ENCODE measurements around the gene INO80E.
"Not testable (repeated sequence)": the region's sequence is repeated elsewhere in the genome, so short reads cannot be mapped to it uniquely, and the experiment has no call there.

Gene INO80E, protein sequence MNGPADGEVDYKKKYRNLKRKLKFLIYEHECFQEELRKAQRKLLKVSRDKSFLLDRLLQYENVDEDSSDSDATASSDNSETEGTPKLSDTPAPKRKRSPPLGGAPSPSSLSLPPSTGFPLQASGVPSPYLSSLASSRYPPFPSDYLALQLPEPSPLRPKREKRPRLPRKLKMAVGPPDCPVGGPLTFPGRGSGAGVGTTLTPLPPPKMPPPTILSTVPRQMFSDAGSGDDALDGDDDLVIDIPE
- total RNA-seq = 62.1 to 106 (median 68.3) reads per million in 9 experiments

DNA sequence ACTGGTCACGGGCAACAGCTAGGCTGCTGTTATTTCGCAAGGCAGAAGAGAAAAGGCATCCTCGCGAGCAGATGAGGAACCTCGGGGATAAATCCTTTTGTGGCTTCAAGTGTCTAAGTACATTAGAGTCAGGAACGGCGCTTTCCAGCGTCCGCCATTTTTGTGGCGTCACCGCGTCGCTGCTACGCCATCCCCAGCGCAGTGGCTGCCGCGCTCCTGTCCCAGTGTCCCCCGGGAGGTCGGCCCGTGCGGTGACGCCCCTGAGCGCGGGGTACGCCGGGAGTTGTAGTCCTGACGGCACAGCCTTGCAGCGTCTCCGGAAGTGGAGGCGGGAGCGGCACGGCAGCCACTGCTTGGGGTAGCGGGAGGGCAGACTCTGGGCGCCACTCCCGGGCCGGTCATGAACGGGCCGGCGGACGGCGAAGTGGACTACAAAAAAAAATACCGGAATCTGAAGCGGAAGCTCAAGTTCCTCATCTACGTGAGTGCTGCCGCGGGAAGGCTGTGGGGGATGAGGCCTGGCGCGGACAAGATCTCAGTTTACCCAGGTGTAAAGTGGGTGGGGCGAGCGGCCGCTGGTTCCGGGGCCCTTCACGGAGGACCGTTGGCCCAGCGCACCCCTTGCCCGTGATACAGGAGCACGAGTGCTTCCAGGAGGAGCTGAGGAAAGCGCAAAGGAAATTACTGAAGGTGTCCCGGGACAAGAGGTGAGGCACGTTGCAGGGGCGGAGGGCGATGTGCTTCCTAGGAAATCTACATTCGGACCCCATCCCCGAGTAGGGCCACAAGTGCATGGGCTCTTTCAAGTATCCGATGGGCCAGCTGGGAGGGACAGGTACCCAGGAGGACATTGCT is at the start of gene INO80E:
INO80E (plus strand) TSS at position 331 of the 855 bp plus-strand sequence; CDS start at position 401, 70 bp downstream.
- no peaks in the 10 kb centered on the region for H3K27me3 Mint-ChIP-seq
- ATAC-seq (replicated peaks) (peak; percentile 98), DNase-seq (peak; percentile 99 to 100 (median 99))
- peaks cover 33% of the 10 kb centered on the region for H3K36me3 Mint-ChIP-seq (ENCODE audit: insufficient read depth)
- H3K9me3 Mint-ChIP-seq = no peaks in the 10 kb centered on the region
- peaks cover 25 to 28% of the 10 kb centered on the region in 2 donors for H3K4me1 Mint-ChIP-seq (ENCODE audit: low read depth in 2 of 2)
- peak within 1 kb of the TSS; percentile 96 to 99 for H3K4me3 Mint-ChIP-seq
- peak within 1 kb of the TSS; percentile 96 to 98 for H3K27ac Mint-ChIP-seq

DNA sequence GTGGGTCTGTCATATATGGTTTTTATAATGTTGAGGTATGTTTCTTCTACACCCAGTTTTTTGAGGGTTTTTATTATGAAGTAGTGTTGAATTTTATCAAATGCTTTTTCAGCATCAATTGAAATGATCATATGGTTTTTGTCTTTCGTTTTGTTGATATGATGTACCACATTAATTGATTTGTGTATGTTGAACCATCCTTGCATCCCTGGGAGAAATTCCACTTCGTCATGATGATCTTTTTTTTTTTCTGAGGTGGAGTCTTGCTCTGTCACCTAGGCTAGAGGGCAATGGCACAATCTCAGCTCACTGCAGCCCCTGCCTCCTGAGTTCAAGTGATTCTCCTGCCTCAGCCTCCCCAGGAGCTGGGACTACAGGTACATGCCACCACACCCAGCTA is 48.1 kb upstream of the INO80E start:
- H3K4me3 Mint-ChIP-seq = no peak overlapping the region
- H3K36me3 Mint-ChIP-seq (ENCODE audit: insufficient read depth) = no peaks in the 10 kb centered on the region
- no peak for DNase-seq
- no peaks in the 10 kb centered on the region for H3K4me1 Mint-ChIP-seq (ENCODE audit: low read depth in 2 of 2)
- no peak for ATAC-seq (replicated peaks)
- H3K27me3 Mint-ChIP-seq = peaks cover 12 to 26% of the 10 kb centered on the region in 2 donors
- H3K27ac Mint-ChIP-seq = no peak overlapping the region
- peaks cover 0 to 3% of the 10 kb centered on the region in 2 donors for H3K9me3 Mint-ChIP-seq

DNA sequence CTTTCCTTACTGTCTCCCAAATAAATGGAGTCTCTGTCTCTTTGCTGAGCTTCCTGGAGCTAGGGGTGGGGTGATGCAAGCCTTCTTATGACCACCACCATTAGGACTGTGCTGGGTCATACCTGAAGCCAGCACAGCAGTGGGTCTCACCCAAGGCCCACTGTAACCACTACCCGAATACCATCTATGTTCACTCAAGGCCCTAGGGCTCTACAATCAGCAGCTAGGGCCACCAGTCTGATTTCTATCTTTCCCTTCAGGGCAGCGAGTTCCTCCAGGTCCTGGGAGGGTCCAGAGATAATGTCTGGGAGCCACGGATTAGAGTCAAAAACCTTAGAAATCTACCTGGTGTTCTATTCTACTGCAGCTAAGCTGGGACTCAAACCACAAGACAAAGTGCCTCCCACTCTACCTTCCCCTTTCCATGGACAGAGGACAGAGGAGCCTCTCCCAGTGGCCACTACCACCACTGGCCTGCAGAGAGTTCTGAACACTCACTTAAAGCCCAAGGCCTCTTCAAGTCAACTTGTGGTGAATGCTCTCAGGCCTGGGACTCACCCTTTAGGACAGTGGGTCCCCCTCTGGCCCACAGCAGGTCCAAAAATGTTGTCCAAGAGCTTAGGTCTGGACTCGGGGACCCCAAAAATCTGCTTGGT is 45.1 kb upstream of the INO80E start:
- H3K36me3 Mint-ChIP-seq (ENCODE audit: insufficient read depth) = no peaks in the 10 kb centered on the region
- no peaks in the 10 kb centered on the region for H3K4me1 Mint-ChIP-seq (ENCODE audit: low read depth in 2 of 2)
- H3K27ac Mint-ChIP-seq = no peak overlapping the region
- H3K9me3 Mint-ChIP-seq = peaks cover 0 to 3% of the 10 kb centered on the region in 2 donors
- DNase-seq (no peak), ATAC-seq (replicated peaks) (no peak)
- no peak overlapping the region for H3K4me3 Mint-ChIP-seq
- peaks cover 12 to 26% of the 10 kb centered on the region in 2 donors for H3K27me3 Mint-ChIP-seq

DNA sequence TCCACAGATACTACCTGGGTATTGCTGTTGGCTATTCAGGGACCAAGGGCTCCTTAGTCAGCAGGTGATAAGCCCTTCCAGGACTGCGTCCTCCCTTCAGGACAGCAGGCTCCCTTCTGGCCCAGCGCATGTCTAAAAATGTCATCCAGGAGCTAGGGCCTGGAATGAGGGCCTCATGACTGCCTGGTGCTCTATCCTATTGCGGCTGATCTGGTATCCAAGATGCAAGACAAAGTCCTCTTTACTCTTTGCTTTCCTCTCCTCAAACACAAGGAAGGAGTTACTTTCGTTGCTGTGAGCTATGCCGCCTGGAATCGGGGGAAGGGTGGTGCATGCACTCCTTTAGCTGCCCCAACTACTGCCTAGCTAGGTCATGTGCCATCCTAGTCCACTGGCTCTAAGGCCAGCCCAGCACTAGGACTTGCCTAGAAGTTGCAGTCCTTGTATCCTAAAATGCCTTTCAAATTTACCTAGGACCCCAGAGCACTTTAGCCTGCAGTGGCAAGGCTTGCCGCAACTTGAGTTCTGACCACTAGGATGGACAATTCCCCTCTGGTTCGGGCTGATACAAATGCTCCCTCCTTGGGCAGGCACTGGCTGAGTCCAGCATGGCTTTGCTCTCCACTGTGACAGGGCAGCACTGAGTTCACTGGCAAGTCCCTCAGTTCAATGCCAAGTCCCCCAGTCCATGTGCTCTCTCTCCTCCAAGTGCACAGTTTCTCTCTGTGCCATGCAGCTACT is 44.2 kb upstream of the INO80E start:
- ATAC-seq (replicated peaks) (no peak), DNase-seq (no peak)
- Mint-ChIP-seq H3K4me1 (ENCODE audit: low read depth in 2 of 2) (no peaks in the 10 kb centered on the region), H3K36me3 (ENCODE audit: insufficient read depth) (no peaks in the 10 kb centered on the region), H3K27ac (no peak overlapping the region), H3K9me3 (peaks cover 0 to 3% of the 10 kb centered on the region in 2 donors), H3K4me3 (no peak overlapping the region), H3K27me3 (peaks cover 12 to 26% of the 10 kb centered on the region in 2 donors)

DNA sequence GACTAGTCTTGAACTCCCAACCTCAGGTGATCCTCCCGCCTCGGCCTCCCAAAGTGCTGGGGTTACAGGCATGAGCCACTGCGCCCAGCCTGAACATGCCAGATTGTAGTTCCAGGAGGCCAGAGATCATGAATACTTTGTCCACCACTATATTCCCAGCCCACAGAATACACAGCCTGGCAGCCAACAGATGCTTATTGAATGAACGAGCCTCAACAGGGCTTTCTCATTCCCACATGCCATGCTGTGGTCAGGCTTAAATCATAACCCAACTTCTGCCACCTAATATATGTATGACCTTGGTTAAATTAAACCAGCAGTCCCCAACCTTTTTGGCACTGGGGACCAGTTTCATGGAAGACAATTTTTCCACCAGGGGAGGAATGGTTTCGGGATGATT is 37.3 kb upstream of the INO80E start:
- Mint-ChIP-seq H3K9me3 (no peaks in the 10 kb centered on the region), H3K27ac (no peak overlapping the region), H3K4me1 (ENCODE audit: low read depth in 2 of 2) (peaks cover 13 to 17% of the 10 kb centered on the region in 2 donors), H3K4me3 (no peak overlapping the region), H3K36me3 (ENCODE audit: insufficient read depth) (peaks cover 5% of the 10 kb centered on the region), H3K27me3 (no peaks in the 10 kb centered on the region)
- ATAC-seq (replicated peaks) (no peak), DNase-seq (no peak)

DNA sequence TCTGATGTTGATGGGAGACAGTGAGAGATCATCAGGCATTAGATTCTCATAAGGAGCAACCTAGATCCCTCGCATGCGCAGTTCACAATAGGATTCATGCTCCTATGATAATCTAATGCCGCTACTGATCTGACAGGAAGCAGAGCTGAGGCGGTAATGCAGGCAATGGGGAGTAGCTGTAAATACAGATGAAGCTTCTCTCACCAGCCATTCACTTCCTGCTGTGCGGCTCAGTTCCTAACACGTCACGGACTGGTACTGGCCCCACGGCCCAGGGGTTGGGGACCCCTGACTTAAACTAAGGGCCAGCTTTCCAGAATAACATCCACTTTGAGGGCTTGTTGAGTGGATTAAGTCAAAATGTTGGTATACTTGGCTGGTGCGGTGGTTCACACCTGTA is 36.7 kb upstream of the INO80E start:
- no peaks in the 10 kb centered on the region for H3K9me3 Mint-ChIP-seq
- ATAC-seq (replicated peaks) (no peak), DNase-seq (no peak)
- H3K27ac Mint-ChIP-seq = peak overlapping the region in 1 of 2 donors; percentile 35
- peaks cover 8% of the 10 kb centered on the region for H3K36me3 Mint-ChIP-seq (ENCODE audit: insufficient read depth)
- H3K4me3 Mint-ChIP-seq = no peak overlapping the region
- H3K4me1 Mint-ChIP-seq (ENCODE audit: low read depth in 2 of 2) = peaks cover 13 to 17% of the 10 kb centered on the region in 2 donors
- H3K27me3 Mint-ChIP-seq = no peaks in the 10 kb centered on the region

DNA sequence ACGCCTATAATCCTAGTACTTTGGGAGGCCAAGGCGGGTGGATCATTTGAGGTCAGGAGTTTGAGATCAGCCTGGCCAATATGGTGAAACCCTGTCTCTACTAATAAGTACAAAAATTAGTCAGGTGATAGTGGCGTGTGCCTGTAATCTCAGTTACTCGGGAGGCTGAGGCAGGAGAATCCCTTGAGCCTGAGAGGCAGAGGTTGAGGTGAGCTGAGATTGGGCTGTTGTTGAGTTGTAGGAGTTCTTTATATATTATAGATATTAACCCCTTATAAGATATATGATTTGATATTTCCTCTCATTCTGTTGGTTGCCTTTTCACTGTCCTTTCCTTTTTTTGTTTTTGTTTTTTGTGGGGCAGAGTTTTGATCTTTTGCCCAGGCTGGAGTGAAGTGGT is 36.2 kb upstream of the INO80E start:
- H3K27ac Mint-ChIP-seq = peak overlapping the region in 1 of 2 donors; percentile 35
- H3K9me3 Mint-ChIP-seq; H3K36me3 Mint-ChIP-seq (ENCODE audit: insufficient read depth); H3K27me3 Mint-ChIP-seq; DNase-seq; ATAC-seq (replicated peaks); H3K4me3 Mint-ChIP-seq: not testable (repeated sequence)
- peaks cover 13 to 19% of the 10 kb centered on the region in 2 donors for H3K4me1 Mint-ChIP-seq (ENCODE audit: low read depth in 2 of 2)

DNA sequence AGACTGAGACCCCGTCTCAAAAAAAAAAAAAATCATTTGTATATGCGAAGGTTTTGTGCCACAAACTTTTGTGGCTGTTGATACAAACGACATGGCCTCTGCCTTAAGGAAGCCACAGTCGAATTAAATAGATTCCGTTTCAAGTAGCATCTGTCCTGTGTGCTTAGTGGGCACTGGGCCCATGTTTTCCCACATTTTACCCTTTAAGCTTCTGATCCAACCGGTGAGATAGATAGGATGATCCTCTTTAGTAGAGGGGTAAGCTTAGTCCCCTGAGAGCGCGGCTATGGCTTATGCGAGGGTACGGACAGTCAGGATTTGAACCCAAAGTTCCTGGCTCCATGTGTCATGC is 34.9 kb upstream of the INO80E start:
- no peaks in the 10 kb centered on the region for H3K27me3 Mint-ChIP-seq
- peaks cover 9% of the 10 kb centered on the region for H3K36me3 Mint-ChIP-seq (ENCODE audit: insufficient read depth)
- H3K27ac Mint-ChIP-seq = peak overlapping the region; percentile 91 to 97
- DNase-seq (no peak), ATAC-seq (replicated peaks) (no peak)
- peaks cover 13 to 21% of the 10 kb centered on the region in 2 donors for H3K4me1 Mint-ChIP-seq (ENCODE audit: low read depth in 2 of 2)
- H3K9me3 Mint-ChIP-seq = no peaks in the 10 kb centered on the region
- peak overlapping the region; percentile 88 to 89 for H3K4me3 Mint-ChIP-seq

DNA sequence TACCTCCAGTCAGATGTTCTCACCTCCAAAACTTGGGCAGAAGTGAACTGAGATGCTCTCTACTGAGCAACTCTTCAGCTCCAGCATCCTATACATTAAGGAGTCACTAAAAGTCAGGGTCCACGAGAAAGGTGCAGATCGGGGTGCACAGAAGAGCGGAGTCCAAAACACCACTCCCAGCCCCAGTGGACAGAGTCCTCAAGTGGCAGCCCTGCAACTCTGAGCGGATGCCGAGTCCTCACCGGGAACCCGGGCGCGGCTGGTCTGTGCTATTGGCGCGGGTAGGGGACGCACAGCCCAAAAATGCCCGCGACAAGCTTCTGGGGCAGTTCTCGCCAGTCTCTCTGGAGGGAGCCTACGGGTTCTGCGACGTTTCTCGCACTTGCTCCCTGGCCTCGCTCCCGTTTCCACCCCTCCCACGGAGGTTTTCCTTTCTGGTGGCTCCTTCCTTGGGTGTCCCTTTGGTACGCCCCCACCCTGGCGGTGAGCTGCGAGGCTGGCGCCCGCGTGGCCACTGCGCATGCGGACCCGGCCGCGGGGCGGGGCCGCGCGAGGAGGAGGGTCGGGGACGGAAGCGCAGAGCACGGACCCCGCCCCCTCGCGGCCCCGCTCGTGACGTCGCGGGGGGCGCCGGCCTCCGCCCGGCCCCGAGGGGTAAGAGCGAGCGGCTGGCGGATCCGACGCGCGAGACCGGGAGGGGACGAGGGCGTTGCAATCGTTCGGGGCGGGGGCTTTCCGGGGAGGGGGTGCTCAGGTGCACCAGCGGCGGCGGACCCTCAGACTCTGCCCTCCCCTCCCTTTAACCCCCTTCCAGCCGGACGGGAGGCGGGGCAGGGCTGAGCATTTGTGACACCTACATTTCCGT is 34.3 kb upstream of the INO80E start, which contains the start of gene TMEM219:
TMEM219 (plus strand) TSS at position 601 of the 865 bp plus-strand sequence. CDS start 1,065 bp downstream, outside the sequence.
- H3K27me3 Mint-ChIP-seq = no peaks in the 10 kb centered on the region
- peak; percentile 88 for ATAC-seq (replicated peaks)
- peak; percentile 90 to 96 (median 96) for DNase-seq
- H3K4me3 Mint-ChIP-seq = peak within 1 kb of the TSS; percentile 88 to 89
- peak within 1 kb of the TSS; percentile 91 to 97 for H3K27ac Mint-ChIP-seq
- H3K9me3 Mint-ChIP-seq = no peaks in the 10 kb centered on the region
- peaks cover 13 to 21% of the 10 kb centered on the region in 2 donors for H3K4me1 Mint-ChIP-seq (ENCODE audit: low read depth in 2 of 2)
- peaks cover 9% of the 10 kb centered on the region for H3K36me3 Mint-ChIP-seq (ENCODE audit: insufficient read depth)

DNA sequence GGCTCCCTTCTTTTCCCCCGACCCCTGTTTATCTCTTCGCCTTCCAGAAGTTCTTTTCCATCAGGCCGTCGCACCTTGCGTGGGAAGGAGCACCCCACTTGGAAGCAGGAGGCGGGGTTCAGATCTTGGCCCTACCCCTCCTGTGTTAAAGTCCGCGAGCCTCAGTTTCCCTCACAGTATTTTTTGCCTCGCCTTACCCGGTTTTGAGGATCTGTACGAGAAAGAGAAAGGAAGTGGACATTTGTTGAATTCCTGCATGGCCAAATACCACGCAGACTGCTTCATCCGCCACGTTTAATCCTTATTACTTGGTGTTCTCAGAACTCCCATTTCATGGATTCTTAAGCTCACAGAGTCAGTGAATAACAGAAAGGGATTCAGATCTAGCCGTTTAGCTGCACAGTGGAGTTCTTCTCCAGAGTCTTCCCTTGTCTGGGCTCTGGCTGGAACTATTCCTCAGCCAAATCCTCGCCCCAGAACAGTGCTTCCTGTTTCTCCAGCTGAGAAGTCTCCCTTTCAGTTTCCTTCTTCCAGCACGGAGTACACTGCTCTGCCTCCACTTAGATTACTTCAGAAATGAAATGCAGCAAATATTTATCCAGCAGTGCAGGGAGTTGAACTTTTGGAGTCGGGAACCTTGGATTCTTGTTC is 33.6 kb upstream of the INO80E start:
- H3K4me1 Mint-ChIP-seq (ENCODE audit: low read depth in 2 of 2) = peaks cover 13 to 21% of the 10 kb centered on the region in 2 donors
- H3K4me3 Mint-ChIP-seq = peak overlapping the region; percentile 88 to 89
- peak overlapping the region; percentile 91 to 97 for H3K27ac Mint-ChIP-seq
- no peaks in the 10 kb centered on the region for H3K27me3 Mint-ChIP-seq
- ATAC-seq (replicated peaks) = no peak
- no peaks in the 10 kb centered on the region for H3K9me3 Mint-ChIP-seq
- no peak for DNase-seq
- H3K36me3 Mint-ChIP-seq (ENCODE audit: insufficient read depth) = peaks cover 9% of the 10 kb centered on the region

DNA sequence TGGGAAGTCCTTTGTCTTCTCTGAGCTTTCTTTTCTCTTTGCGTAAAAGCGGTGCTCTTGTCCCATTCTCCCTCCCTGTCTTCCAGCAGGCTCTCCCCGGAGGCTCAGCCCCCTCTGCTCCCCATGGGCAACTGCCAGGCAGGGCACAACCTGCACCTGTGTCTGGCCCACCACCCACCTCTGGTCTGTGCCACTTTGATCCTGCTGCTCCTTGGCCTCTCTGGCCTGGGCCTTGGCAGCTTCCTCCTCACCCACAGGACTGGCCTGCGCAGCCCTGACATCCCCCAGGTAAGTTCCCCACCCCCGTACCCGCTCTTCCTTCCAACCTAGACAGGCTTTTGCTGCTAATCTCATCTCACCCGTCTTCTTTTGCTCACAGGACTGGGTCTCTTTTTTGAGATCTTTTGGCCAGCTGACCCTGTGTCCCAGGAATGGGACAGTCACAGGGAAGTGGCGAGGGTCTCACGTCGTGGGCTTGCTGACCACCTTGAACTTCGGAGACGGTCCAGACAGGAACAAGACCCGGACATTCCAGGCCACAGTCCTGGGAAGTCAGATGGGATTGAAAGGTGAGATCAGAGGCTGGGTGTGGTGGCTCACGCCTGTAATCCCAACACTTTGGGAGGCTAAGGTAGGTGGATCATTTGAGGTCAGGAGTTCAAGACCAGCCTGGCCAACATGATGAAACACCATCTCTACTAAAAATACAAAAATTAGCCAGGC is 32.9 kb upstream of the INO80E start:
- ATAC-seq (replicated peaks) (no peak), DNase-seq (no peak)
- Mint-ChIP-seq H3K27me3 (no peaks in the 10 kb centered on the region), H3K4me1 (ENCODE audit: low read depth in 2 of 2) (peaks cover 13 to 21% of the 10 kb centered on the region in 2 donors), H3K36me3 (ENCODE audit: insufficient read depth) (peaks cover 9% of the 10 kb centered on the region), H3K27ac (peak overlapping the region; percentile 91 to 97), H3K9me3 (no peaks in the 10 kb centered on the region), H3K4me3 (peak overlapping the region; percentile 88 to 89)

All from effector memory CD8-positive, alpha-beta T cell (primary cell).